KMS-11 (cell line): ENCODE data around the gene AKT3.

Experiments used
- H2AFZ ChIP-seq: fragments of 200-600 bp; sonication (generic); 2 replicates; pipeline ENCODE4 v1.6.1; 2016; ENCODE audit warnings: antibody characterized with exemption, mixed run types, low read depth
- H3K27ac ChIP-seq: fragments of 200-600 bp; sonication (generic); 2 replicates; pipeline ENCODE4 v1.6.1; 2016; ENCODE audit warnings: mild to moderate bottlenecking, mixed run types
- H3K27me3 ChIP-seq: fragments of 200-600 bp; sonication (generic); 2 replicates; pipeline ENCODE4 v1.6.1; 2017; ENCODE audit warnings: mild to moderate bottlenecking, low read depth, mixed run types, moderate library complexity; ENCODE audit not compliant: insufficient read depth
- H3K36me3 ChIP-seq: fragments of 200-600 bp; sonication (generic); 2 replicates; pipeline ENCODE4 v1.6.1; 2017; ENCODE audit warnings: mild to moderate bottlenecking, mixed run types; ENCODE audit not compliant: insufficient read depth
- H3K4me1 ChIP-seq: fragments of 200-600 bp; sonication (generic); 2 replicates; pipeline ENCODE4 v1.6.1; 2016; ENCODE audit warnings: mild to moderate bottlenecking, low read depth, mixed run types; ENCODE audit not compliant: poor library complexity, severe bottlenecking
- H3K4me2 ChIP-seq: fragments of 200-600 bp; sonication (generic); 2 replicates; pipeline ENCODE4 v1.7.0; 2016; ENCODE audit warnings: mild to moderate bottlenecking, mixed run types
- H3K4me3 ChIP-seq: fragments of 200-600 bp; sonication (generic); IDR thresholded peaks from 2 replicates; pipeline ENCODE4 v1.6.1; 2017; ENCODE audit warnings: low read depth, low read length, mixed read lengths; ENCODE audit not compliant: insufficient read depth
- H3K79me2 ChIP-seq: fragments of 200-600 bp; sonication (generic); 2 replicates; pipeline ENCODE4 v1.6.1; 2016; ENCODE audit warnings: low read depth, mixed run types; ENCODE audit not compliant: insufficient read depth
- H3K9ac ChIP-seq: fragments of 200-600 bp; sonication (generic); 2 replicates; pipeline ENCODE4 v1.6.1; 2016; ENCODE audit warnings: mild to moderate bottlenecking, mixed run types
- H4K20me1 ChIP-seq: fragments of 200-600 bp; sonication (generic); 2 replicates; pipeline ENCODE4 v1.6.1; 2016; ENCODE audit warnings: mild to moderate bottlenecking, mixed run types; ENCODE audit not compliant: insufficient read depth
- TF ChIP-seq, protein P1 (sequence below): fragments of 200-600 bp; sonication (generic); conservative IDR thresholded peaks from 2 replicates; pipeline ENCODE4 v1.6.1; 2017; ENCODE audit warnings: low read depth, mild to moderate bottlenecking, antibody characterized with exemption, low read length, moderate library complexity, mixed read lengths

AKT3 gene

DNA sequence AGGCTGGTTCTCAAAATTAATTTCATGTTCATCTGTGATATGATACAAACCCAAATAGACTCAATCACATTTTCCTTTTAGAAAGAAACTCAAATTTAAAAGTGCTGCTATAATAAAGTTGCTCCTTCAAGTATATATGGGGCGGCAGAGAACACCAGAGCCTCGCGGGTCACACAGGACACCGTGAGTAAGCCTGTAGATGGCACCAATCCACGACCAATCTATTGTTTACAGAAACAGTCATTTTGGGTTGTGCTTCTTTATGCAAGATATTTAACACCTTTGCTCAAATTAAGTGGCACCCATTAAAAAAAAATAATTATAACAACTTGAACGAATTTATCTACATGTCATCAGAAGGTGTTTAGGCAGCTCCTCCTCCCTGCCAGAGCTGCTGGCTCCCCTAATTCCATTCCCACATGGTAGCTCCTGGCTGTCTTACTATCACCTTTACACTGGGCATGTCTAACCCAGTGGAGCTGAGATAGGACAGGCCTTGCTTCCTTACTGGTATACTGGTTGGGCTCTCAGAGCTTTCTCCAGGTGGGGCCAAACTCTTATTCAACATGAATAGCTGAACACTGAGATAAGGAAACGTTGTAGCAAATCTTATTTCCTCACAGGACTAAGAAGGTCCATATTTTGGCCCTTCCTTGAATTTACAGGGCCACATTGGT lies 307.2 kb downstream of the AKT3 start:
- no peak overlapping the region for H3K4me3 ChIP-seq
- no peak overlapping the region for H3K27ac ChIP-seq
- no peak overlapping the region for H2AFZ ChIP-seq
- no peaks in the 10 kb centered on the region for H3K4me1 ChIP-seq
- H3K9ac ChIP-seq: no peak overlapping the region
- 0 out of 2 replicates have a peak, but pooled peaks cover 4% of the 10 kb centered on the region for H4K20me1 ChIP-seq
- no peaks in the 10 kb centered on the region for H3K27me3 ChIP-seq
- H3K36me3 ChIP-seq: no peaks in the 10 kb centered on the region
- no peaks in the 10 kb centered on the region for H3K79me2 ChIP-seq
- TF ChIP-seq, protein P1, sequence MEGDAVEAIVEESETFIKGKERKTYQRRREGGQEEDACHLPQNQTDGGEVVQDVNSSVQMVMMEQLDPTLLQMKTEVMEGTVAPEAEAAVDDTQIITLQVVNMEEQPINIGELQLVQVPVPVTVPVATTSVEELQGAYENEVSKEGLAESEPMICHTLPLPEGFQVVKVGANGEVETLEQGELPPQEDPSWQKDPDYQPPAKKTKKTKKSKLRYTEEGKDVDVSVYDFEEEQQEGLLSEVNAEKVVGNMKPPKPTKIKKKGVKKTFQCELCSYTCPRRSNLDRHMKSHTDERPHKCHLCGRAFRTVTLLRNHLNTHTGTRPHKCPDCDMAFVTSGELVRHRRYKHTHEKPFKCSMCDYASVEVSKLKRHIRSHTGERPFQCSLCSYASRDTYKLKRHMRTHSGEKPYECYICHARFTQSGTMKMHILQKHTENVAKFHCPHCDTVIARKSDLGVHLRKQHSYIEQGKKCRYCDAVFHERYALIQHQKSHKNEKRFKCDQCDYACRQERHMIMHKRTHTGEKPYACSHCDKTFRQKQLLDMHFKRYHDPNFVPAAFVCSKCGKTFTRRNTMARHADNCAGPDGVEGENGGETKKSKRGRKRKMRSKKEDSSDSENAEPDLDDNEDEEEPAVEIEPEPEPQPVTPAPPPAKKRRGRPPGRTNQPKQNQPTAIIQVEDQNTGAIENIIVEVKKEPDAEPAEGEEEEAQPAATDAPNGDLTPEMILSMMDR: no peak
- no peak overlapping the region for H3K4me2 ChIP-seq

- H3K9ac ChIP-seq: no peak overlapping the region
- TF ChIP-seq, protein P1: no peak
- no peak overlapping the region for H3K27ac ChIP-seq
- no peaks in the 10 kb centered on the region for H3K79me2 ChIP-seq
- no peak overlapping the region for H2AFZ ChIP-seq
- no peaks in the 10 kb centered on the region for H4K20me1 ChIP-seq
- no peaks in the 10 kb centered on the region for H3K27me3 ChIP-seq
- H3K36me3 ChIP-seq: no peaks in the 10 kb centered on the region
- H3K4me2 ChIP-seq: no peak overlapping the region
- H3K4me3 ChIP-seq: no peak overlapping the region
- H3K4me1 ChIP-seq: no peaks in the 10 kb centered on the region
Observed at GRCh38 chr1:243539636-243540035, 310.4 kb downstream of the AKT3 start.

DNA sequence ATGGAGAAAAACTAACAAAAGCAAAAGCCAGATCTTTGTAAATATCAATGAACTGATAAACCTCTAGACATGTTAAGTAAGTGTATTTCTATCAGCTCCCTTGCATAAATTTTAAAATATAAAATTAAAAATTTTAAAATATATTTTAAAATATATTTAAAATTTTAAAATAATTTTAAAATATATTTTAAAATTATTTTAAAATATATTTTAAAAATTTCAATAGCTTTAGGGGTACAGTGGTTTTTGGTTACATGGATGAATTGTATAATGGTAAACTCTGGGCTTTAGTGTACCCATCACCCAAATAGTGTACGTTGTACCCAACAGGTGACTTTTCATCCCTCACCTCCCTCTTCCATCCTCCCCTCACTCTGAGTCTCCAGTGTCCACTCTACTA lies 315.0 kb downstream of the AKT3 start:
- Histone ChIP-seq H3K4me2 (no peak overlapping the region), H3K79me2 (no peaks in the 10 kb centered on the region), H2AFZ (no peak overlapping the region), H3K27me3 (no peaks in the 10 kb centered on the region), H3K27ac (no peak overlapping the region), H3K4me1 (no peaks in the 10 kb centered on the region), H4K20me1 (no peaks in the 10 kb centered on the region), H3K9ac (no peak overlapping the region), H3K36me3 (no peaks in the 10 kb centered on the region), H3K4me3 (no peak overlapping the region)
- TF ChIP-seq, protein P1: no peak

DNA sequence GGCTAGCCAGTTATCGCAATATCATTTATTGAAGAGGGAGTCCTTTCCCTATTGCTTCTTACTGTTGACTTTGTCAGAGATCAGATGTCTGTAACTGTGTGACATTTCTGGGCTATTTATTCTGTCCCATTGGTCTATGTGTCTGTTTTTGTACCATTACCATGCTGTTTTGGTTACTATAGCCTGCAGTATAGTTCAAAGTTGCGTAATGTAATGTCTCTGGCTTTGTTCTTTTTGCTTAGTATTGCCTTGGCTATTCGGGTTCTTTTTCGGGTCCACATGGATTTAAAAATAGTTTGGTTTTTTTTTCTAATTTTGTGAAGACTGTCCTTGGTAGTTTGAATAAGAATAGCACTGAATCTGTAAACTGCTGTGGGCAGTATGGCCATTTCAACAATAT lies 320.5 kb downstream of the AKT3 start:
- Histone ChIP-seq H3K9ac (no peak overlapping the region), H3K4me3 (no peak overlapping the region), H2AFZ (no peak overlapping the region), H3K27me3 (no peaks in the 10 kb centered on the region), H3K79me2 (no peaks in the 10 kb centered on the region), H3K36me3 (no peaks in the 10 kb centered on the region), H3K27ac (no peak overlapping the region), H3K4me2 (no peak overlapping the region), H3K4me1 (peaks cover 5% of the 10 kb centered on the region), H4K20me1 (no peaks in the 10 kb centered on the region)
- TF ChIP-seq, protein P1: no peak
